Activated CD8-positive, alpha-beta T cell treated with anti-CD3 and anti-CD28 coated beads, Interleukin-2, amount 10 ng/mL, durations not matched to agents 7 days and 5 days (primary cell): ENCODE measurements around the gene MFSD2A. TPM values are rescaled to one million over a fixed set of nuclear protein-coding genes. Genes with fewer than 3 reads are reported as not detected.
"Not testable (repeated sequence)": the region's sequence is repeated elsewhere in the genome, so short reads cannot be mapped to it uniquely, and the experiment has no call there.

Experiments used
- ATAC-seq: fragments of 150-1000 bp; cut with Tn5 transposase; one replicate; pipeline ENCODE4 v1.10.0; 2021; ENCODE audit warnings: moderate library complexity
- CTCF ChIA-PET: fragments of 350-600 bp; sonication (Branson Sonifier 250); formaldehyde crosslinking; loops from one replicate; lab custom pipeline; 2021; ENCODE audit warnings: antibody characterized with exemption; lab: Charles Lee
- POLR2A ChIA-PET: fragments of 350-600 bp; sonication (Branson Sonifier 250); formaldehyde crosslinking; loops from one replicate; lab custom pipeline; 2021; ENCODE audit warnings: antibody characterized with exemption; lab: Charles Lee
- DNase-seq: peaks from one replicate; pipeline ENCODE4 v3.0.0-alpha.2; 2020
- H3K27ac Mint-ChIP-seq: one replicate; pipeline ENCODE4 v1.8.0; 2021; ENCODE audit warnings: mild to moderate bottlenecking, mixed read lengths
- H3K27me3 Mint-ChIP-seq: one replicate; pipeline ENCODE4 v1.8.0; 2021; ENCODE audit warnings: low read depth, mixed read lengths
- H3K36me3 Mint-ChIP-seq: one replicate; pipeline ENCODE4 v1.8.0; 2021; ENCODE audit warnings: low read depth, mixed read lengths
- H3K4me1 Mint-ChIP-seq: one replicate; pipeline ENCODE4 v1.8.0; 2021; ENCODE audit warnings: low read depth, mixed read lengths
- H3K4me3 Mint-ChIP-seq: one replicate; pipeline ENCODE4 v1.8.0; 2021; ENCODE audit warnings: mild to moderate bottlenecking, mixed read lengths
- H3K9me3 Mint-ChIP-seq: one replicate; pipeline ENCODE4 v1.8.0; 2022; ENCODE audit warnings: mixed read lengths; ENCODE audit not compliant: insufficient read depth
- total RNA-seq, 2 experiments: library from RNA; stranded (reverse); gene quantifications; one replicate each; pipeline ENCODE4 v1.2.3, GENCODE V29; 2021

Gene MFSD2A
- total RNA-seq, 2 experiments from 2014 or later: 4.1 TPM

DNA sequence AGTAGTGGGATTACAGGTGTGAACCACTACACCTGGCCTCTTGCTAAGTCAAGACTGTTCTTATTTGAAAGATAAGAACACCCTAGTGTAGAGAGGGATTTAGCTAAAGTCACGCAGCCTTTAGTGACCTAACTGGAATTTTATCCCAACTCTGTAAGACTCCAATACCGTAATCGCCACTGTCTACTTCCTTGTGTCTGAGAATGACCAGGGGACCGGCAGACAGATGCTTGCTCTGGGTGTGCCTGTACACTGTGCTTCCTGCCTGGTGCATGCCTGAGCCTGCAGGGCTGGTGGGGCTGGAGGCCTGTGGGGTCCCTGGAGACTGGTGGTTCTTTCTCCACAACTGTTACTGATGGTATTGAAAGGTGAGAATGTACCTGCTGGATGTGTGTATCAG is 15.3 kb downstream of the MFSD2A start:
- Mint-ChIP-seq H3K27ac (no peak overlapping the region), H3K36me3 (no peaks in the 10 kb centered on the region), H3K4me1 (peaks cover 5% of the 10 kb centered on the region), H3K4me3 (no peak overlapping the region), H3K27me3 (no peaks in the 10 kb centered on the region), H3K9me3 (no peaks in the 10 kb centered on the region)
- CTCF ChIA-PET: interaction anchor here (1.4 to 9.6 kb wide), 5 partner anchors 39 to 170 kb away, joined by 3 to 99 read pairs (median 5); partner anchors contain the start of gene MYCL
- DNase-seq: no peak
- POLR2A ChIA-PET: no interaction called here
- no peak for ATAC-seq

DNA sequence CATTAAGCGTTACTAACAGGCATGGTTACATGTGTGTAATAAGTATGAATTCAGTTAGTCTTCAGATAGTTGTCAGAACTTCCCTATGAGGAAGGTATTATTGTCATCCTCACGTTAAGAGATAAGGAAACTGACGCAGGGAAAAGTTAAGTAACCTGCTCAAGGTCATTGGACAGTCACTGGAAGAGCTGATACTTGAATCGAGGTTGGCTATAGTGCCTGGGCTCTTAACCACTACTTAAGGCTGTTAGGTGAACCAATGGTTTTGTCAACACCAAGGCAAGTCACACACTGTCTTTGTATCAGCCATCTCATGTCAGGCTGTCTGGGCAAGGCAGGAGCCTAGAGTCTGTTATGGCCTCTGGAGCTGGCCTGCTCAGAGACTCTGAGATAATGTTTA is 16.2 kb downstream of the MFSD2A start:
- Mint-ChIP-seq H3K9me3 (no peaks in the 10 kb centered on the region), H3K4me3 (no peak overlapping the region), H3K36me3 (no peaks in the 10 kb centered on the region), H3K4me1 (peaks cover 5% of the 10 kb centered on the region), H3K27ac (no peak overlapping the region), H3K27me3 (no peaks in the 10 kb centered on the region)
- POLR2A ChIA-PET: no interaction called here
- ATAC-seq: no peak
- DNase-seq: no peak
- CTCF ChIA-PET: interaction anchor here (0.8 to 9.6 kb wide), 8 partner anchors 15 to 171 kb away, joined by 3 to 99 read pairs (median 5); partner anchors contain the start of gene MYCL

DNA sequence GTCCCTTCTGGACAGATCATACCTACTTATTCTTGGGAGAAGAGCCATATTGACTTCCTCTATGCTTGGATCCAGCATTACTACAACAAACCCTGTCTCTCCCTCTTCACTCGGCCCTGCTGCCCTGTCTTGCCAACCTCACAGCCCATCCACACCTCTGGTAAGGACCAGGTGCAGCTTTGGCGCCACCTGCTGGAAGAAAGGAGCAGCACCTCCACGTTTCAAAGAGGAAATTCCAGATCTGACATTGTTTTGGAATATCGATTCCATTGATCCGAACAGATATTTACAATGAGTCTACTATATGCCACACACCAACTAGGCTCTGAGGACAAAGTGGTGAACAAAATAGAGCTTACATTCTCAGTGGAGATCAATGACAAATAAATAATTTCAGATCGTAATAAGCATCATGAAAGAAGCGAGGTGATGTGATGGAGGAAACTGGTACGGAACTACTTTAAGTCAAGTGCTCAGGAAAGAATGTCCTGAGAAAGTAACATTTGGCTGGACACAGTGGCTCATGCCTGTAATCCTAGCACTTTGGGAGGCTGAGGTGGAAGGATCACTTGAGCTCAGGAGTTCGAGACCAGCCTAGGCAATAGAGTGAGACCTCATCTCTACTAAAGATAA is 18.7 kb downstream of the MFSD2A start:
- H3K4me1 Mint-ChIP-seq: peaks cover 5% of the 10 kb centered on the region
- H3K27me3 Mint-ChIP-seq: no peaks in the 10 kb centered on the region
- ChIA-PET POLR2A (no interaction called here), CTCF (interaction anchor here (0.6 to 9.6 kb wide), 39 partner anchors 8 to 538 kb away, joined by 3 to 99 read pairs (median 5); partner anchors contain the start of genes HPCAL4 and MYCL)
- peak; percentile 77 for ATAC-seq
- H3K4me3 Mint-ChIP-seq: no peak overlapping the region
- DNase-seq: peak; percentile 78
- no peak overlapping the region for H3K27ac Mint-ChIP-seq
- H3K9me3 Mint-ChIP-seq: no peaks in the 10 kb centered on the region
- no peaks in the 10 kb centered on the region for H3K36me3 Mint-ChIP-seq

DNA sequence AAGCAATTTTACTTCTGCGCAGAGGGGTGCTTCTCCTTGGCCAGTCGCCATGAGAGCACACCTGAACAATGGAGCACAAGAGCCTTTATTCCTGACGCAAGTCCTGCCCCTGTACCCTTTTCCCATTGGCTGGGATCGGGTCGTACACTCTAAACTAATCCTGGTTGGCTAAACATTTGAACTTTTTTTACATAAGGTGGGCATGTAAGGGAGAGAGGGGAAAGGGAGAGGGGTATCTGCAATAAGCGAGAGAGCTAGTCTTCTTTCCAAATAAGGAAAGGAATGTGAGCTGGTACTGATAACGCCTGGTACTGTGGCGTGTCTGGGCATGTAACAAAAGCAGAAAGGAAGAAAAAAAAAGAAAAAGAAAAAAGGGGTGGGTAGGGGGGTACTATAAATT is 21.8 kb downstream of the MFSD2A start:
- Mint-ChIP-seq H3K36me3 (no peaks in the 10 kb centered on the region), H3K27me3 (no peaks in the 10 kb centered on the region), H3K4me1 (peaks cover 5% of the 10 kb centered on the region), H3K4me3 (no peak overlapping the region), H3K9me3 (no peaks in the 10 kb centered on the region), H3K27ac (no peak overlapping the region)
- ChIA-PET CTCF (interaction anchor here (1.8 to 9.6 kb wide), 2 partner anchors 56 to 57 kb away, joined by 9 to 85 read pairs; no protein-coding TSS in a partner anchor), POLR2A (no interaction called here)
- DNase-seq (no peak), ATAC-seq (no peak)

DNA sequence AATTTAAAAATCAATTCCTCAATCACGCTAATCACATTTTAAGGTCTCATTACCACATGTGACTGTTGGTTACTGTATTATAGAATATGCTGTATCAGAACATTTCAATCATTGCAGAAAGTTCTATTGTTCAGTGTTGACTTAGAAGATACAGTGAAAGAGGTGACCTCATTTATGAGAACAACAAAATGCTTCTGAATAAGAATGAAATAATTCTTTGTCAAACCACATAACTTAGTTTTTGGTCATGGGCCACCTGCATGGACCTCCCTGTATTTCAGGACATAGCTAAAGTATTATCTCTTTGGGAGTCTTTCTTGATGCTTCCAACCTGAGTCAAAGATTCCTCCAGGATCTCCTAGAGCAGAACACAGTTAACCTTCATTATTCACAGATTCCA is 22.3 kb downstream of the MFSD2A start:
- Mint-ChIP-seq H3K4me1 (peaks cover 5% of the 10 kb centered on the region), H3K9me3 (no peaks in the 10 kb centered on the region), H3K27me3 (no peaks in the 10 kb centered on the region), H3K36me3 (no peaks in the 10 kb centered on the region), H3K27ac (no peak overlapping the region), H3K4me3 (no peak overlapping the region)
- ChIA-PET CTCF (interaction anchor here (1.8 to 9.6 kb wide), 2 partner anchors 56 to 58 kb away, joined by 9 to 85 read pairs; no protein-coding TSS in a partner anchor), POLR2A (no interaction called here)
- no peak for DNase-seq
- no peak for ATAC-seq

DNA sequence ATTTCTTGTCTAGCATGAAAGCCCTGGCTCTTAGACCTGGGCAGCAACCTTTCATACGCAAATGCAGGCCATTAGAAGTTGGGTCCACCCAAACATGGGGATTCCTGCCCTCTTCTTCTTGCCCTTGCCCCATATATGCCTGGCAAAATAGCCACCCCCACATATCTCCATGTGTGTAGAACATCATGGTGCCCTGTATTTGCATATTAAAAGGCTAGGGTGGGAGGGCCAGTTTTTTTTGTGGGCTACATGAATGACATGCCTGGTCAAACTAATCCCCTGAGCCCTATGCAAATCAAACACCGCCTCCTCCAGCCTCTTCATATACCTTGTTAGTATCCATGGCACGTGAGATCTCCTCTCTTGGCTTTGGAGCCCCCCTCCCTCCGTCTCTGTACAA is 24.7 kb downstream of the MFSD2A start:
- H3K27me3 Mint-ChIP-seq: no peaks in the 10 kb centered on the region
- H3K27ac Mint-ChIP-seq: no peak overlapping the region
- no peaks in the 10 kb centered on the region for H3K36me3 Mint-ChIP-seq
- DNase-seq (no peak), ATAC-seq (no peak)
- H3K4me3 Mint-ChIP-seq: no peak overlapping the region
- ChIA-PET CTCF (interaction anchor here (0.6 kb wide), 1 partner anchor 60 kb away, joined by 3 read pairs; no protein-coding TSS in a partner anchor), POLR2A (no interaction called here)
- no peaks in the 10 kb centered on the region for H3K4me1 Mint-ChIP-seq
- H3K9me3 Mint-ChIP-seq: no peaks in the 10 kb centered on the region

DNA sequence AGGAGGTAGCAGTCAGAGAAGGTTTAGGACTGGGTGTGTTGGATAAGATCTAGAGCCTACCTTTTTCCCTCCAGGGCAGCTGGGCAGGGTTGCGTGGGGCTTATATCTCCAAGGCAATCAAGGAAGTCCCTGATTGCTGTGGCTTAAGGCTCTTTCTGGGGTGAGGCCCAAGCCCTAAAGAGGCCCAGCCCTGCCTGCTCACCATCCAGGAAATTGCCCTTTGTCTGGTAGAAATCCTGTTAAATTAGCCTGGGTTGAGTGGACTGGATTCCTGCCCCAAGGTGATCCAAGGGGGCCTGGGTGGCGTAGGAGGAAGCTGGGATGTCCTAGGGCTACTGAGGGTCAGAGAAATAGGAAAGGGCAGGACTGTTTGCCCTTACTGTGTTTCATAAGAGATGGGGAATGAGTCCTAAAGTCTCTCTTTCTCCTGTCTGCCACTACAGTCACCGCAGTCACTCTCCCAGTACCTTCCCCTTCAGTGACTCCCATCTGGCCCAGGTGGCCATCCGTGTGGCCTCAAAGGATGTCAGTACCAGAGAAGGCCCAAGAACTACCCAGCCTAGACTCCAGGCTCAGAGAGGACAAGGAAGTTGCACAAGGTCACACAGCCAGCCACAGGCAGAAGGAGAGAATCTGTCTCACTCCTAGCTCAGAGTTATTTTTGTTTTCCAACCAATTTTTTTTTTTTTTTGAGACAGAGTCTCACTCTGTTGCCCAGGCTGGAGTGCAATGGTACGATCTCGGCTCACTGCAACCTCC is 25.8 kb downstream of the MFSD2A start:
- ATAC-seq (no peak), DNase-seq (no peak)
- Mint-ChIP-seq H3K27me3 (no peaks in the 10 kb centered on the region), H3K27ac (no peak overlapping the region), H3K4me1 (no peaks in the 10 kb centered on the region), H3K4me3 (no peak overlapping the region), H3K36me3 (no peaks in the 10 kb centered on the region), H3K9me3 (no peaks in the 10 kb centered on the region)
- ChIA-PET CTCF (interaction anchor here (0.6 kb wide), 1 partner anchor 61 kb away, joined by 3 read pairs; no protein-coding TSS in a partner anchor), POLR2A (no interaction called here)

DNA sequence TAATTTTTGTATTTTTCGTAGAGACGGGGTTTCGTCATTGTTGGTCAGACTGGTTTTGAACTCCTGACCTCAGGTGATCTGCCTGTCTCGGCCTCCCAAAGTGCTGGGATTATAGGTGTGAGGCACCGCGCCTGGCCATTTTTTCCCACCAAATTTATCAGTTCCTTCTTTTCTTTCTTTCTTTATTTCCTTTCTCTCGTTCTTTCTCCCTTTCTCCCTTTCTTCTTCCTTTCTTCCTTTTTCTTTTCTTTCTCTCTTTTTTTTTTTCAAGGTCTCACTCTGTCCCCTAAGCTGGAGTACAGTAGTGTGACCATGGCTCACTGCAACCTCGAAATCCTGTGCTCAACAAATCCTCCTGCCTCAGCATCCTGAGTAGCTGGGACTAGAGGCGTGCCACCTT is 26.4 kb downstream of the MFSD2A start:
- H3K27ac Mint-ChIP-seq: no peak overlapping the region
- no peak overlapping the region for H3K4me3 Mint-ChIP-seq
- no peaks in the 10 kb centered on the region for H3K27me3 Mint-ChIP-seq
- H3K4me1 Mint-ChIP-seq: no peaks in the 10 kb centered on the region
- ChIA-PET CTCF (interaction anchor here (0.8 to 1.1 kb wide), 2 partner anchors 8 to 51 kb away, joined by 4 read pairs; no protein-coding TSS in a partner anchor), POLR2A (no interaction called here)
- ATAC-seq: no peak
- H3K9me3 Mint-ChIP-seq: no peaks in the 10 kb centered on the region
- H3K36me3 Mint-ChIP-seq: no peaks in the 10 kb centered on the region
- no peak for DNase-seq

DNA sequence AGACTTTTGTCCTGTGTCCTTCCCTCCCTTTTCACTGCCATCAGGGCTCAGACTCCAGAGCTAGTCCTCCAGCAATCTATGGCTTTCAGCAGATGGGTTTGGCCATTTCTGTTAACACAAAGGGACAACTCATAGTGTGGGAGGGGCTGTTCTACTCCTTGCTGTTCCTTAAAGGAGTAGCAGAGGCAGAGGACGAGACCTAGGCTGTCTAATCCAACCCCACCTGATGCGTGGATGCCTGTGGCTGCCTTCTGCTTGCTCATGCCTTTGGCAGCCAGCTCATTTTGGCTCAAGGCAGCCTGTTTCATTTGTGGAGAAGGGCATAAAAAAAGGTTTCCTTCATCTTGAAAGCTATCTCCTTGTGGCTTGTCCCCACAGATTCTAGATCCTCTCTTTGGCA is 27.0 kb downstream of the MFSD2A start:
- no peak for ATAC-seq
- Mint-ChIP-seq H3K9me3 (no peaks in the 10 kb centered on the region), H3K27ac (no peak overlapping the region), H3K4me1 (no peaks in the 10 kb centered on the region), H3K4me3 (no peak overlapping the region), H3K36me3 (no peaks in the 10 kb centered on the region), H3K27me3 (peaks cover 4% of the 10 kb centered on the region)
- DNase-seq: no peak
- CTCF ChIA-PET: interaction anchor here (0.8 to 1.1 kb wide), 2 partner anchors 8 to 50 kb away, joined by 4 read pairs; no protein-coding TSS in a partner anchor
- POLR2A ChIA-PET: no interaction called here

DNA sequence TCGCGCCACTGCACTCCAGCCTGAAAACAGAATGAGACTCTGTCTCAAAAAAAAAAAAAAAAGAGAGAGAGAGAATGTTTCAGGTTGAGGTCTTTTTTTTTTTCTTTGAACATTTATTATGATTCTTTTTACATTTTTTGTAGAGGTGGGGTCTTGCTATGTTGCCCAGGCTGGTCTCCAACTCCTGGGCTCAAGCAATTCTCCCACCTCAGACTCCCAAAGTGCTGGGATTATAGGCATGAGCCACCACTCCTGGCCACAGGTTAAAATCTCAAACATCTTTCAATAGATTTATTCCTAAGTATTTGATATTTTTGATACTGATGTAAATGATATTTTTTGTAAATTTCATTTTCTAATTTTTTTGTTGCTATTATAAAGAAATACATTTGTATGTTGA is 29.5 kb downstream of the MFSD2A start:
- POLR2A ChIA-PET, H3K4me1 Mint-ChIP-seq, DNase-seq, H3K27me3 Mint-ChIP-seq, H3K27ac Mint-ChIP-seq, ATAC-seq, H3K4me3 Mint-ChIP-seq, H3K36me3 Mint-ChIP-seq, H3K9me3 Mint-ChIP-seq: not testable (repeated sequence)
- CTCF ChIA-PET: interaction anchor here (0.5 to 1.6 kb wide), 3 partner anchors 48 to 65 kb away, joined by 3 to 4 read pairs (median 3); no protein-coding TSS in a partner anchor

DNA sequence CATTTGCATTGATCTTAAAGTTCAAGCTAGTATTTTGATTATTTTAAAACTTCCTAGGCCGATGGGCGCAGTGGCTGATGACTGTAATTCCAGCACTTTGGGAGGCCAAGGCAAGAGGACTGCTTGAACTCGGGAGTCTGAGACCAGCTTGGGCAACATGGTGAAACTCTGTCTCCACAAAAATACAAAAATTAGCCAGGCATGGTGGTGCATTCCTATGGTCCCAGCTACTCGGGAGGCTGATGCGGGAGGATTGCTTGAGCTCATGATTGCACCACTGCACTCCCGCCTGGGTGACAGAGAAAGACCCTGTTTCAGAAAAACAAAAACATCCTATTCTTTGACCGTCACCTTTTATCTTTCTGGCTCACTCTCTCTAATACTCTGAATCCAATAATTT is 30.0 kb downstream of the MFSD2A start:
- ChIA-PET CTCF (interaction anchor here (0.5 to 1.3 kb wide), 2 partner anchors 48 to 60 kb away, joined by 3 to 4 read pairs; no protein-coding TSS in a partner anchor), POLR2A (no interaction called here)
- H3K4me1 Mint-ChIP-seq: no peaks in the 10 kb centered on the region
- ATAC-seq (no peak), DNase-seq (no peak)
- no peak overlapping the region for H3K4me3 Mint-ChIP-seq
- peaks cover 4% of the 10 kb centered on the region for H3K27me3 Mint-ChIP-seq
- no peaks in the 10 kb centered on the region for H3K36me3 Mint-ChIP-seq
- no peak overlapping the region for H3K27ac Mint-ChIP-seq
- no peaks in the 10 kb centered on the region for H3K9me3 Mint-ChIP-seq

DNA sequence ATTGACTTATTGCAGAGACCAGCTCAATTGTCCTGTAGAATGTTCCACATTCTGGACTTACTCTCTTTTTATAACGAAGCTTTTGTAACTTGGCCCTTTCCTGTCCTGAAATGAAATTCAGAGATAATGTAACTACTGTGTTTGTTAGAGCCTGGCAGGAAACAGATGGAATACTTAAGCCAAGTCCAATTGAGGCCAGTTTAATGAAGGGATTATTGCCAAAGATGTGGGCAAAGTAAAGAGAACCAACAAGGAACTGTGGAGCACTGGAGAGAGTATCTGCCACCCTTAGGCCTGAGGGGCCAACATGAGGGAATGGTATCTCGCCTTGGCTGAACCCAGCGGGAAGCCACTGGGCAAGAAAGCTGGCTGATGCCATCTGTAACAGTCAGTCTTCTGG is 32.9 kb downstream of the MFSD2A start:
- H3K4me1 Mint-ChIP-seq: no peaks in the 10 kb centered on the region
- ChIA-PET POLR2A (no interaction called here), CTCF (interaction anchor here (0.9 kb wide), 1 partner anchor 14 kb away, joined by 3 read pairs; no protein-coding TSS in a partner anchor)
- DNase-seq: no peak
- no peak overlapping the region for H3K27ac Mint-ChIP-seq
- ATAC-seq: no peak
- H3K36me3 Mint-ChIP-seq: no peaks in the 10 kb centered on the region
- H3K4me3 Mint-ChIP-seq: no peak overlapping the region
- peaks cover 4% of the 10 kb centered on the region for H3K27me3 Mint-ChIP-seq
- no peaks in the 10 kb centered on the region for H3K9me3 Mint-ChIP-seq
